ENCODE data around the gene PIK3R6. TPM values are rescaled to one million over a fixed set of nuclear protein-coding genes. Genes with fewer than 3 reads are reported as not detected.

PIK3R6 gene
- total and polyA plus RNA-seq, 2 donors (not counting 1 experiment from before 2014, with no cell fraction given): 2.8 to 11.0 TPM

- CTCF ChIA-PET: no interaction called here
- Histone ChIP-seq H3K9me3 (ENCODE audit: control extremely low read depth in 1 of 3, control insufficient read depth in 2 of 3, insufficient read depth in 1 of 3, low read length in 2 of 3) (no peaks in the 10 kb centered on the region), H3K4me1 (ENCODE audit: control insufficient read depth in 2 of 2, insufficient read depth in 2 of 2, low read length in 2 of 2) (no peaks in the 10 kb centered on the region), H3K79me2 (ENCODE audit: control insufficient read depth, insufficient read depth, low read length) (no peaks in the 10 kb centered on the region), H3K4me3 (ENCODE audit: control extremely low read depth in 1 of 5, extremely low read depth in 1 of 5, insufficient read depth in 1 of 5, low read depth in 2 of 5, low read length in 4 of 5) (no peak overlapping the region), H3K27me3 (replicated peaks in 1 of 4; ENCODE audit: control extremely low read depth in 1 of 4, control insufficient read depth in 3 of 4, insufficient read depth in 4 of 4, low read length in 3 of 4) (peaks cover 0 to 4% (median 0%) of the 10 kb centered on the region in 4 experiments), H3K36me3 (replicated peaks in 1 of 2; ENCODE audit: control extremely low read depth in 1 of 2, control insufficient read depth in 1 of 2, extremely low read depth in 1 of 2, insufficient read depth in 2 of 2, low read length in 1 of 2) (no peaks in the 10 kb centered on the region), H4K20me1 (ENCODE audit: control insufficient read depth, insufficient read depth, low read length, poor library complexity, severe bottlenecking) (no peaks in the 10 kb centered on the region), H3K9ac (ENCODE audit: low read length) (no peak overlapping the region), H3K4me2 (replicated peaks; ENCODE audit: low read depth, low read length, poor library complexity, severe bottlenecking) (no peak overlapping the region), H3K27ac (ENCODE audit: low read length in 2 of 2) (no peak overlapping the region), H2AFZ (ENCODE audit: insufficient read depth, low read depth, low read length, poor library complexity, severe bottlenecking) (no peak overlapping the region)
- H3K27ac Mint-ChIP-seq: no peak overlapping the region
- POLR2A ChIA-PET: no interaction called here
- DNase-seq: no peak
- no peak overlapping the region for H3K4me3 Mint-ChIP-seq
- no peak for ATAC-seq (ENCODE audit: low read depth)
- H3K27me3 Mint-ChIP-seq: peaks cover 21% of the 10 kb centered on the region
- no peaks in the 10 kb centered on the region for H3K9me3 Mint-ChIP-seq (ENCODE audit: insufficient read depth)
- intact Hi-C loops (cut with micrococcal nuclease): no loop called here
- TF ChIP-seq EZH2 (IDR thresholded peaks at IDR 0.05; ENCODE audit: borderline replicate concordance, insufficient read depth, low read depth, low read length, poor library complexity, severe bottlenecking) (no peak), CTCF (IDR thresholded peaks at IDR 0.05) (no peak)
- H3K4me1 Mint-ChIP-seq: no peaks in the 10 kb centered on the region
- 100% methylated on average over 1 of the region's 2 CpGs for WGBS (ENCODE audit: insufficient coverage)
These were observed 100.7 kb downstream of the PIK3R6 start for GRCh38 chr17:8766731-8767130.

GRCh38 chr17:8762012-8762411 lies 105.5 kb downstream of the PIK3R6 start:
- no peaks in the 10 kb centered on the region for H3K79me2 ChIP-seq (ENCODE audit: control insufficient read depth, insufficient read depth, low read length)
- H4K20me1 ChIP-seq (ENCODE audit: control insufficient read depth, insufficient read depth, low read length, poor library complexity, severe bottlenecking): no peaks in the 10 kb centered on the region
- peaks cover 30% of the 10 kb centered on the region for H3K27me3 Mint-ChIP-seq
- no peaks in the 10 kb centered on the region for H3K9me3 ChIP-seq (ENCODE audit: control extremely low read depth in 1 of 3, control insufficient read depth in 2 of 3, insufficient read depth in 1 of 3, low read length in 2 of 3)
- H3K4me3 Mint-ChIP-seq: no peak overlapping the region
- no peak overlapping the region for H3K27ac Mint-ChIP-seq
- H3K9me3 Mint-ChIP-seq (ENCODE audit: insufficient read depth): no peaks in the 10 kb centered on the region
- ChIA-PET POLR2A (no interaction called here), CTCF (interaction anchor here (1.0 kb wide), 1 partner anchor 16 kb away, joined by 4 read pairs; no protein-coding TSS in a partner anchor)
- 100% methylated on average over 4 of the region's 8 CpGs for WGBS (ENCODE audit: insufficient coverage)
- H3K36me3 ChIP-seq (replicated peaks in 1 of 2; ENCODE audit: control extremely low read depth in 1 of 2, control insufficient read depth in 1 of 2, extremely low read depth in 1 of 2, insufficient read depth in 2 of 2, low read length in 1 of 2): no peaks in the 10 kb centered on the region
- H3K4me3 ChIP-seq (ENCODE audit: control extremely low read depth in 1 of 5, extremely low read depth in 1 of 5, insufficient read depth in 1 of 5, low read depth in 2 of 5, low read length in 4 of 5): no peak overlapping the region
- no peaks in the 10 kb centered on the region for H3K4me1 Mint-ChIP-seq
- intact Hi-C loops (cut with micrococcal nuclease): no loop called here
- DNase-seq (no peak), ATAC-seq (ENCODE audit: low read depth) (no peak)
- no peaks in the 10 kb centered on the region for H3K4me1 ChIP-seq (ENCODE audit: control insufficient read depth in 2 of 2, insufficient read depth in 2 of 2, low read length in 2 of 2)
- H3K9ac ChIP-seq (ENCODE audit: low read length): no peak overlapping the region
- no peak overlapping the region for H2AFZ ChIP-seq (ENCODE audit: insufficient read depth, low read depth, low read length, poor library complexity, severe bottlenecking)
- H3K27me3 ChIP-seq (replicated peaks in 1 of 4; ENCODE audit: control extremely low read depth in 1 of 4, control insufficient read depth in 3 of 4, insufficient read depth in 4 of 4, low read length in 3 of 4): peaks cover 0 to 12% (median 0%) of the 10 kb centered on the region in 4 experiments
- no peak for TF ChIP-seq CTCF (IDR thresholded peaks at IDR 0.05)
- no peak for TF ChIP-seq EZH2 (IDR thresholded peaks at IDR 0.05; ENCODE audit: borderline replicate concordance, insufficient read depth, low read depth, low read length, poor library complexity, severe bottlenecking)
- H3K4me2 ChIP-seq (replicated peaks; ENCODE audit: low read depth, low read length, poor library complexity, severe bottlenecking): no peak overlapping the region
- H3K27ac ChIP-seq (ENCODE audit: low read length in 2 of 2): no peak overlapping the region

Data from B cell (primary cell).